SK-N-SH (cell line): ENCODE data around the gene FFAR2. TPM values are rescaled to one million over a fixed set of nuclear protein-coding genes. Genes with fewer than 3 reads are reported as not detected.

ENCODE experiments used
- polyA plus RNA-seq, 3 experiments: library from polyadenylated mRNA; depleted of rRNA; stranded (reverse); fragments of >200 nt; gene quantifications; 2 replicates each; pipeline ENCODE4 v1.2.3, GENCODE V29; 2012
- small RNA-seq, 7 experiments: library from RNA; depleted of rRNA; stranded (forward); fragments of <200 nt; gene quantifications; one replicate each; pipeline ENCODE3, GENCODE V24; 2012

The FFAR2 gene
- polyA plus RNA-seq, 1 of the 3 experiments (the other 2 are of a cell fraction): not detected

Small RNAs within 50 kb of the gene (small RNA-seq; reads per million reads assigned to genes)
- 0 reads per million in 7 experiments for gene RN7SL491P

Other genes starting within 250 kb of the FFAR2 start
- gene FAM187B, start 219.5 kb upstream of the FFAR2 start, polyA plus RNA-seq (2012; rRNA removed): not detected in 2 replicates
- gene LSR, start 199.3 kb upstream of the FFAR2 start, polyA plus RNA-seq (2012; rRNA removed): 0.50 and 0.62 TPM in 2 replicates
- gene USF2, start 179.3 kb upstream of the FFAR2 start, polyA plus RNA-seq (2012; rRNA removed): 83.6 and 102 TPM in 2 replicates
- 0.13 TPM in 1 of 2 replicates, not detected in the other for gene HAMP, start 165.7 kb upstream of the FFAR2 start, polyA plus RNA-seq (2012; rRNA removed)
- gene MAG, start 156.1 kb upstream of the FFAR2 start, polyA plus RNA-seq (2012; rRNA removed): not detected in 2 replicates
- 0.16 and 0.18 TPM in 2 replicates for gene CD22, start 119.1 kb upstream of the FFAR2 start, polyA plus RNA-seq (2012; rRNA removed)
- not detected in 2 replicates for gene FFAR1, start 100.4 kb upstream of the FFAR2 start, polyA plus RNA-seq (2012; rRNA removed)
- not detected in 2 replicates for gene FFAR3, start 89.8 kb upstream of the FFAR2 start, polyA plus RNA-seq (2012; rRNA removed)
- not detected in 2 replicates for gene GPR42, start 77.2 kb upstream of the FFAR2 start, polyA plus RNA-seq (2012; rRNA removed)
- gene KRTDAP, start 42.2 kb downstream of the FFAR2 start, polyA plus RNA-seq (2012; rRNA removed): not detected in 2 replicates
- gene DMKN, start 65.4 kb downstream of the FFAR2 start, polyA plus RNA-seq (2012; rRNA removed): not detected in 2 replicates
- 0.16 and 0.25 TPM in 2 replicates for gene SBSN, start 80.1 kb downstream of the FFAR2 start, polyA plus RNA-seq (2012; rRNA removed)
- not detected in 2 replicates for gene GAPDHS, start 85.2 kb downstream of the FFAR2 start, polyA plus RNA-seq (2012; rRNA removed)
- gene TMEM147, start 97.4 kb downstream of the FFAR2 start, polyA plus RNA-seq (2012; rRNA removed): 201 and 202 TPM in 2 replicates
- not detected in 2 replicates for gene ATP4A, start 115.4 kb downstream of the FFAR2 start, polyA plus RNA-seq (2012; rRNA removed)
- not detected in 2 replicates for gene PMIS2, start 137.9 kb downstream of the FFAR2 start, polyA plus RNA-seq (2012; rRNA removed)
- gene HAUS5, start 164.5 kb downstream of the FFAR2 start, polyA plus RNA-seq (2012; rRNA removed): 5.1 and 7.1 TPM in 2 replicates
- 48.5 and 69.9 TPM in 2 replicates for gene RBM42, start 180.8 kb downstream of the FFAR2 start, polyA plus RNA-seq (2012; rRNA removed)
- 0.84 and 1.6 TPM in 2 replicates for gene ETV2, start 193.5 kb downstream of the FFAR2 start, polyA plus RNA-seq (2012; rRNA removed)
- 826 and 889 TPM in 2 replicates for gene COX6B1, start 200.1 kb downstream of the FFAR2 start, polyA plus RNA-seq (2012; rRNA removed)
- gene UPK1A, start 218.3 kb downstream of the FFAR2 start, polyA plus RNA-seq (2012; rRNA removed): 0.11 and 0.16 TPM in 2 replicates